Fibroblast of lung (primary cell): ENCODE results near the gene KCNMA1. TPM values are rescaled to one million over a fixed set of nuclear protein-coding genes. Genes with fewer than 3 reads are reported as not detected.

ENCODE experiments used
- DNase-seq, 2 donors: peaks; one replicate each; pipeline versions ENCODE4 v3.0.0 to v3.0.0-alpha.2; 2010; ENCODE audit warnings: low read depth in 2 of 2
- H2AFZ ChIP-seq: 2 replicates; pipeline ENCODE4 v1.5.1; 2012; ENCODE audit warnings: low read length, control low read depth, inconsistent platforms
- H3K27ac ChIP-seq: 2 replicates; pipeline ENCODE4 v1.5.1; 2011; ENCODE audit warnings: low read length, control low read depth; ENCODE audit not compliant: insufficient read depth
- H3K27me3 ChIP-seq: 2 replicates; pipeline ENCODE4 v1.5.1; 2011; ENCODE audit warnings: mild to moderate bottlenecking, low read length; ENCODE audit not compliant: control insufficient read depth, insufficient read depth
- H3K36me3 ChIP-seq: 2 replicates; pipeline ENCODE4 v1.5.1; 2011; ENCODE audit warnings: low read length; ENCODE audit not compliant: control insufficient read depth, insufficient read depth
- H3K4me1 ChIP-seq: 2 replicates; pipeline ENCODE4 v1.5.1; 2011; ENCODE audit warnings: low read length; ENCODE audit not compliant: control insufficient read depth, insufficient read depth; ENCODE audit errors: extremely low read depth
- H3K4me2 ChIP-seq: 2 replicates; pipeline ENCODE4 v1.5.1; 2011; ENCODE audit warnings: low read length, control low read depth; ENCODE audit not compliant: insufficient read depth; ENCODE audit errors: extremely low read depth
- H3K4me3 ChIP-seq, 4 experiments: fragments of 200-600 bp in 1 of 4; sonication (generic) in 1 of 4; replicated peaks in 1 of 4; 2 replicates each; pipeline ENCODE4 v1.5.1; 2011 to 2016; ENCODE audit warnings: low read length in 4 of 4, low read depth in 3 of 4, mild to moderate bottlenecking in 3 of 4, control low read depth in 2 of 4, inconsistent platforms in 1 of 4, mixed read lengths in 1 of 4; ENCODE audit not compliant: insufficient read depth in 1 of 4; ENCODE audit errors: control extremely low read depth in 1 of 4
- H3K79me2 ChIP-seq: 2 replicates; pipeline ENCODE4 v1.5.1; 2012; ENCODE audit warnings: mild to moderate bottlenecking, low read length, inconsistent platforms; ENCODE audit not compliant: control insufficient read depth, insufficient read depth
- H3K9ac ChIP-seq: 2 replicates; pipeline ENCODE4 v1.5.1; 2011; ENCODE audit warnings: mild to moderate bottlenecking, low read length, control low read depth; ENCODE audit not compliant: insufficient read depth
- H3K9me3 ChIP-seq: 2 replicates; pipeline ENCODE4 v1.5.1; 2012; ENCODE audit warnings: low read depth, low read length; ENCODE audit not compliant: control insufficient read depth, insufficient read depth
- H4K20me1 ChIP-seq: 2 replicates; pipeline ENCODE4 v1.5.1; 2011; ENCODE audit warnings: low read length; ENCODE audit not compliant: control insufficient read depth, insufficient read depth; ENCODE audit errors: extremely low read depth
- EZH2 ChIP-seq: IDR thresholded peaks from 2 replicates; pipeline ENCODE4 v1.5.1; 2012; ENCODE audit warnings: low read length, control low read depth, mild to moderate bottlenecking; ENCODE audit errors: missing control alignments
- polyA plus RNA-seq, 2 donors: library from polyadenylated mRNA; depleted of rRNA in 1 of 2; stranded (reverse) in 1 of 2; unstranded in 1 of 2; fragments of >200 nt; gene quantifications; 2 replicates each; pipeline ENCODE4 v1.2.1, GENCODE V29; 2011 to 2012; ENCODE audit warnings: missing spikeins in 1 of 2
- total RNA-seq: library from RNA; depleted of rRNA; stranded (reverse); fragments of >200 nt; gene quantifications from 2 replicates; pipeline ENCODE4 v1.2.1, GENCODE V29; 2014
- TF ChIP-seq, protein P1 (sequence below), 2 donors: IDR thresholded peaks in 1 of 2; conservative IDR thresholded peaks in 1 of 2; 1 replicate in 1 of 2; 2 replicates in 1 of 2; pipeline ENCODE4 v1.5.1; 2011 to 2012; ENCODE audit warnings: low read length in 2 of 2, control low read depth in 1 of 2, inconsistent platforms in 1 of 2, low read depth in 1 of 2, mild to moderate bottlenecking in 1 of 2

Gene KCNMA1
- total and polyA plus RNA-seq, 2 donors (not counting 1 experiment from before 2014, with no cell fraction given): 31.0 to 138 TPM

DNA sequence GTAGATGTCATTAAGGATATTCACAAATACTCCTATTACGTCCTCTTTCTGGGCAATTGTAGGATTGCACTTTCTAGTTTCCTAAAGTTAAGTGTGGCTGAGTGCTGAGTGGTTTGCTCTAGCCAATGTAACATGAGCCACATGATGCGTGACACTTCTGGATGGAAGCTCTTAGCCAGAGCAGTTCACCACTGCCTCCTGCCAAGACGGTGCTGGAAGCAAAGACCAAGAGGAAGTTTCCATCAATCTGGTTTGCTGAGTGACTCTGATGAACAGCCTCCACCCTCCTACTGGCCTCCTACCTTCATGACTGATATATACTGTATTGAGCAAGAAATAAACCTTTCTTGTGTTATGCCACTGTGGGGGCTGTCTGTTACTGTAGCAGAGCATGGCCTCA is 318.1 kb downstream of the KCNMA1 start:
- Histone ChIP-seq H3K36me3 (no peaks in the 10 kb centered on the region), H3K27ac (no peak overlapping the region), H3K4me2 (no peak overlapping the region), H3K4me3 (no peak overlapping the region), H4K20me1 (no peaks in the 10 kb centered on the region), H3K9ac (no peak overlapping the region), H3K79me2 (no peaks in the 10 kb centered on the region), H3K4me1 (peaks cover 16% of the 10 kb centered on the region), H2AFZ (no peak overlapping the region), H3K9me3 (no peaks in the 10 kb centered on the region), H3K27me3 (no peaks in the 10 kb centered on the region)
- TF ChIP-seq, protein P1, sequence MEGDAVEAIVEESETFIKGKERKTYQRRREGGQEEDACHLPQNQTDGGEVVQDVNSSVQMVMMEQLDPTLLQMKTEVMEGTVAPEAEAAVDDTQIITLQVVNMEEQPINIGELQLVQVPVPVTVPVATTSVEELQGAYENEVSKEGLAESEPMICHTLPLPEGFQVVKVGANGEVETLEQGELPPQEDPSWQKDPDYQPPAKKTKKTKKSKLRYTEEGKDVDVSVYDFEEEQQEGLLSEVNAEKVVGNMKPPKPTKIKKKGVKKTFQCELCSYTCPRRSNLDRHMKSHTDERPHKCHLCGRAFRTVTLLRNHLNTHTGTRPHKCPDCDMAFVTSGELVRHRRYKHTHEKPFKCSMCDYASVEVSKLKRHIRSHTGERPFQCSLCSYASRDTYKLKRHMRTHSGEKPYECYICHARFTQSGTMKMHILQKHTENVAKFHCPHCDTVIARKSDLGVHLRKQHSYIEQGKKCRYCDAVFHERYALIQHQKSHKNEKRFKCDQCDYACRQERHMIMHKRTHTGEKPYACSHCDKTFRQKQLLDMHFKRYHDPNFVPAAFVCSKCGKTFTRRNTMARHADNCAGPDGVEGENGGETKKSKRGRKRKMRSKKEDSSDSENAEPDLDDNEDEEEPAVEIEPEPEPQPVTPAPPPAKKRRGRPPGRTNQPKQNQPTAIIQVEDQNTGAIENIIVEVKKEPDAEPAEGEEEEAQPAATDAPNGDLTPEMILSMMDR (conservative IDR thresholded peaks at IDR 0.05 in 1 of 2, IDR thresholded peaks at IDR 0.05 in 1 of 2; ENCODE audit: low read depth in 1 of 2, low read length in 2 of 2): no peak
- no peak for TF ChIP-seq EZH2
- DNase-seq: peak; percentile 68 to 73

DNA sequence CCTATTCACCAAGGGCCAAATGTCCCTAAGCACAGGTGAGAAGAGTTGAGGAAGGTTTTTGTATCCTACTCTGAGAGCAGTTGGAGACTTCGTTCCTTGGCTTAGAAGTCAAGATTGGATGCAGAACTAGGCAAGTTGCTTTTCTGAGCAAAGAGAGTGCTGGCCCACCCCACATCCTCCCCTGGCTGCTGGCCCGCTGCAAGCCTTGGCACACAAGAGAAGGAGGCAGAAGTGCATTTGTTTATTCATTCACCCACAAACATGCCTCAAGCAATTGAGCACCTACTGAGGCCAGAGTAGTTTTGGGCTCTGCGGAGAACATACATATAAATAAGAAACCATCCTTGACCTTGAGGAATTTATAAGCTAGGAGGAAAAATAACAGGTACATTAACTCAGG is 318.9 kb downstream of the KCNMA1 start:
- Histone ChIP-seq H4K20me1 (no peaks in the 10 kb centered on the region), H3K9ac (no peak overlapping the region), H3K36me3 (no peaks in the 10 kb centered on the region), H3K79me2 (no peaks in the 10 kb centered on the region), H3K9me3 (no peaks in the 10 kb centered on the region), H3K4me1 (peaks cover 16% of the 10 kb centered on the region), H3K4me3 (no peak overlapping the region), H3K27ac (no peak overlapping the region), H2AFZ (no peak overlapping the region), H3K27me3 (no peaks in the 10 kb centered on the region), H3K4me2 (peak overlapping the region; percentile 25)
- no peak for DNase-seq
- TF ChIP-seq EZH2: no peak
- TF ChIP-seq, protein P1 (conservative IDR thresholded peaks at IDR 0.05 in 1 of 2, IDR thresholded peaks at IDR 0.05 in 1 of 2; ENCODE audit: low read depth in 1 of 2, low read length in 2 of 2): no peak

DNA sequence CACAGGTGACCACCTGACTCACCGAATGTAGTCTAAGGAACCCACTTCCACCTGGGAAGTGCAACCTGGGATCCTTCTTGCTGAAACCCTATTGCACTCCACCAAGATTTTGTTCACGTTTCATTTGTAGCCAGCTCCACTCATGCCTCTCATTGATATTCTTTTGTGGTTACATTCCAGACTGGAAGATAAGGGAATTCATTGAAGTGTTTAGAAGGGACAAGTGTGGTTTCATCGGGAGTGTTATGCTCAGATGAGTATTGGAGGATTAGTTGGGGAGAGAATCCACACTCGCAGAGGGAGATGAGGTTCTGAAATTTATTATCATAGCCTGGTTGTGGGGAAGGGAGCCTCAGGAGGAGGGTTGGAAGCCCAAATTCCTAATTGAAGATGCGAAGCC is 320.4 kb downstream of the KCNMA1 start:
- no peak overlapping the region for H3K4me3 ChIP-seq

More for the DNA sequence above, 320.4 kb downstream of the KCNMA1 start:
- no peak overlapping the region for H3K27ac ChIP-seq
- no peak overlapping the region for H2AFZ ChIP-seq
- H3K36me3 ChIP-seq: no peaks in the 10 kb centered on the region
- no peaks in the 10 kb centered on the region for H3K9me3 ChIP-seq
- peak in 1 of 2 donors; percentile 62 for DNase-seq
- H3K27me3 ChIP-seq: no peaks in the 10 kb centered on the region
- TF ChIP-seq EZH2: no peak
- TF ChIP-seq, protein P1 (conservative IDR thresholded peaks at IDR 0.05 in 1 of 2, IDR thresholded peaks at IDR 0.05 in 1 of 2; ENCODE audit: low read depth in 1 of 2, low read length in 2 of 2): no peak
- no peaks in the 10 kb centered on the region for H3K79me2 ChIP-seq
- H3K9ac ChIP-seq: no peak overlapping the region
- no peak overlapping the region for H3K4me2 ChIP-seq
- H4K20me1 ChIP-seq: no peaks in the 10 kb centered on the region
- H3K4me1 ChIP-seq: peaks cover 16% of the 10 kb centered on the region
